Femur (tissue), 1 donor: ENCODE measurements around the gene DYNLRB1.

ENCODE experiments used
- DNase-seq: peaks from one replicate; pipeline ENCODE4 v3.0.0-alpha.2; 2017

The DYNLRB1 gene

GRCh38 chr20:34559311-34560140, 43.3 kb downstream of the DYNLRB1 start:
- DNase-seq: peak; percentile 44

- DNase-seq: no peak
Measured at GRCh38 chr20:34560141-34560523, 43.9 kb downstream of the DYNLRB1 start.

- no peak for DNase-seq
Measured at GRCh38 chr20:34560614-34561013, 44.4 kb downstream of the DYNLRB1 start.

- no peak for DNase-seq
Measured at GRCh38 chr20:34561661-34562060, 45.4 kb downstream of the DYNLRB1 start.

- DNase-seq: no peak
Measured at GRCh38 chr20:34562641-34563040, 46.4 kb downstream of the DYNLRB1 start.

- DNase-seq: no peak
Measured at GRCh38 chr20:34564833-34565232, 48.6 kb downstream of the DYNLRB1 start.

GRCh38 chr20:34566978-34567891, 51.0 kb downstream of the DYNLRB1 start:
- no peak for DNase-seq

GRCh38 chr20:34567892-34568865, 52.0 kb downstream of the DYNLRB1 start:
- DNase-seq: no peak

GRCh38 chr20:34569598-34569997, 53.4 kb downstream of the DYNLRB1 start:
- no peak for DNase-seq

- no peak for DNase-seq
Measured at GRCh38 chr20:34570859-34571306, 54.7 kb downstream of the DYNLRB1 start.

- DNase-seq: no peak
Measured at GRCh38 chr20:34571753-34572152, 55.5 kb downstream of the DYNLRB1 start.

GRCh38 chr20:34573541-34574300, 57.5 kb downstream of the DYNLRB1 start:
- no peak for DNase-seq

- no peak for DNase-seq
Measured at GRCh38 chr20:34574426-34574825, 58.2 kb downstream of the DYNLRB1 start.

GRCh38 chr20:34574861-34575260, 58.6 kb downstream of the DYNLRB1 start:
- DNase-seq: no peak

GRCh38 chr20:34575271-34575670, 59.0 kb downstream of the DYNLRB1 start:
- DNase-seq: no peak

GRCh38 chr20:34575756-34576155, 59.5 kb downstream of the DYNLRB1 start:
- DNase-seq: no peak

- no peak for DNase-seq
Measured at GRCh38 chr20:34577061-34577460, 60.8 kb downstream of the DYNLRB1 start.

GRCh38 chr20:34578025-34578424, 61.8 kb downstream of the DYNLRB1 start:
- DNase-seq: no peak

- no peak for DNase-seq
Measured at GRCh38 chr20:34578521-34578920, 62.3 kb downstream of the DYNLRB1 start.

- DNase-seq: no peak
Measured at GRCh38 chr20:34579191-34579978, 63.2 kb downstream of the DYNLRB1 start.
